Kidney (tissue), 14 donors: ENCODE measurements around the gene LPCAT1. TPM values are rescaled to one million over a fixed set of nuclear protein-coding genes. Genes with fewer than 3 reads are reported as not detected.
"Not testable (repeated sequence)": the region's sequence is repeated elsewhere in the genome, so short reads cannot be mapped to it uniquely, and the experiment has no call there.

Experiments
- DNase-seq, 5 donors: peaks; one replicate each; pipeline ENCODE4 v3.0.0-alpha.2; 2013 to 2020
- FAIRE-seq: peaks from 2 replicates; lab custom pipeline; 2012; peaks lifted over from hg19 to GRCh38; lab: Jason Lieb, UNC
- H3K27ac ChIP-seq, 2 donors: one replicate each; pipeline ENCODE4 v1.7.0; 2013; ENCODE audit warnings: low read depth in 2 of 2, low read length in 2 of 2, inconsistent platforms in 1 of 2
- H3K27me3 ChIP-seq: one replicate; pipeline ENCODE4 v1.7.1; 2013; ENCODE audit warnings: low read length, inconsistent platforms; ENCODE audit not compliant: control insufficient read depth, insufficient read depth
- H3K36me3 ChIP-seq, 3 donors: one replicate each; pipeline versions ENCODE4 v1.7.0 to v1.7.1; 2013; ENCODE audit warnings: low read length in 3 of 3, control low read depth in 1 of 3, inconsistent platforms in 1 of 3; ENCODE audit not compliant: insufficient read depth in 3 of 3, control insufficient read depth in 2 of 3
- H3K4me1 ChIP-seq, 3 donors: one replicate each; pipeline versions ENCODE4 v1.7.0 to v1.7.1; 2013; ENCODE audit warnings: low read length in 3 of 3, inconsistent platforms in 1 of 3, low read depth in 1 of 3; ENCODE audit not compliant: control insufficient read depth in 2 of 3, insufficient read depth in 2 of 3
- H3K4me3 ChIP-seq, 3 donors: one replicate each; pipeline versions ENCODE4 v1.7.0 to v1.8.1; 2013; ENCODE audit warnings: low read length in 3 of 3, control low read depth in 1 of 3, inconsistent platforms in 1 of 3
- H3K9ac ChIP-seq, 3 donors: one replicate each; pipeline versions ENCODE4 v1.7.0 to v1.7.1; 2013; ENCODE audit warnings: low read length in 3 of 3, control low read depth in 1 of 3, inconsistent platforms in 1 of 3
- H3K9me3 ChIP-seq, 3 donors: one replicate each; pipeline versions ENCODE4 v1.7.0 to v1.7.1; 2013; ENCODE audit warnings: low read length in 3 of 3, control low read depth in 1 of 3, inconsistent platforms in 1 of 3; ENCODE audit not compliant: control insufficient read depth in 2 of 3, insufficient read depth in 1 of 3
- intact Hi-C: fragments of 100-400 bp; cut with DNase I; formaldehyde crosslinking; loops from one replicate; pipeline ENCODE4 v1.11.1; 2022
- polyA plus RNA-seq: library from polyadenylated mRNA; stranded (reverse); fragments of 350-450 nt; fragmentation: Illumina TruSeq; extraction: RNeasy Lipid Tissue Mini Kit (QIAGEN cat#74804); gene quantifications from one replicate; pipeline ENCODE4 v1.2.3, GENCODE V29; 2014; ENCODE audit warnings: low read depth, low replicate concordance; ENCODE audit not compliant: insufficient read depth
- total RNA-seq: library from RNA; stranded (reverse); fragmentation: NEBNext Ultra II Directional; extraction: Animal tissue kit (Norgen Biotek cat#: 25700); gene quantifications from one replicate; pipeline ENCODE4 v1.2.1, GENCODE V29; 2021
- TF ChIP-seq, protein P1 (sequence below): IDR thresholded peaks from 3 replicates; pipeline ENCODE4 v1.5.1; 2012; ENCODE audit warnings: mild to moderate bottlenecking, moderate library complexity, borderline replicate concordance; ENCODE audit not compliant: insufficient read depth; ENCODE audit errors: extremely low read depth
- donor health status: control.
- donor health status: control.
- donor health status: control.
- donor health status: control.
- donor health status: control.
- donor health status: DM: yes; HTN: yes; CAD: no.
- donor health status: Normal renal cell carcinoma (clear cell type).

LPCAT1 gene
- total and polyA plus RNA-seq, 2 donors from 2014 or later = 22.2 to 46.5 TPM

DNA sequence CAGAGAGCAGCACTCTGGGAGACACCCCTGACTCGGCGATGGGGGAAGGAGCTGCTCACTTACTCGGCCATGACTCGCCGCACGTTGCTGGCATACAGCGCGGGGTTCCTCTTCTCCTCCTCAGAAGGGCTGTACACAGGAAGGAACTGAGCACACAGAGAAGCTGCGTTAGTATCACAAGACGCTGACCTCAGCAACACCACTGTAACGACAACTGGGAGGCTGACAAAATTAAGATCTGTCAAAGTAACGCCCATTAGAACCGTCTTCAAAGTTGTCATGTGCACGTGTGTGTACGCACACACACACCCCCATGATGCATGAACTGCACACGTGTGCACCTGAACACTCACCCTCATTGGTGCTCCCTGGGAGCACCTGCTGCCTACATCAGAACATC lies 46.4 kb downstream of the LPCAT1 start:
- H3K9me3 ChIP-seq = no peaks in the 10 kb centered on the region
- TF ChIP-seq, protein P1, sequence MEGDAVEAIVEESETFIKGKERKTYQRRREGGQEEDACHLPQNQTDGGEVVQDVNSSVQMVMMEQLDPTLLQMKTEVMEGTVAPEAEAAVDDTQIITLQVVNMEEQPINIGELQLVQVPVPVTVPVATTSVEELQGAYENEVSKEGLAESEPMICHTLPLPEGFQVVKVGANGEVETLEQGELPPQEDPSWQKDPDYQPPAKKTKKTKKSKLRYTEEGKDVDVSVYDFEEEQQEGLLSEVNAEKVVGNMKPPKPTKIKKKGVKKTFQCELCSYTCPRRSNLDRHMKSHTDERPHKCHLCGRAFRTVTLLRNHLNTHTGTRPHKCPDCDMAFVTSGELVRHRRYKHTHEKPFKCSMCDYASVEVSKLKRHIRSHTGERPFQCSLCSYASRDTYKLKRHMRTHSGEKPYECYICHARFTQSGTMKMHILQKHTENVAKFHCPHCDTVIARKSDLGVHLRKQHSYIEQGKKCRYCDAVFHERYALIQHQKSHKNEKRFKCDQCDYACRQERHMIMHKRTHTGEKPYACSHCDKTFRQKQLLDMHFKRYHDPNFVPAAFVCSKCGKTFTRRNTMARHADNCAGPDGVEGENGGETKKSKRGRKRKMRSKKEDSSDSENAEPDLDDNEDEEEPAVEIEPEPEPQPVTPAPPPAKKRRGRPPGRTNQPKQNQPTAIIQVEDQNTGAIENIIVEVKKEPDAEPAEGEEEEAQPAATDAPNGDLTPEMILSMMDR = no peak
- peaks cover 0 to 3% (median 0%) of the 10 kb centered on the region in 3 donors for H3K36me3 ChIP-seq
- DNase-seq = peak in 1 of 5 donors; percentile 76
- no peak for FAIRE-seq
- no peak overlapping the region for H3K9ac ChIP-seq
- no peaks in the 10 kb centered on the region for H3K4me1 ChIP-seq
- H3K27ac ChIP-seq = no peak overlapping the region
- no peaks in the 10 kb centered on the region for H3K27me3 ChIP-seq
- H3K4me3 ChIP-seq = no peak overlapping the region
- intact Hi-C loops = no loop called here

DNA sequence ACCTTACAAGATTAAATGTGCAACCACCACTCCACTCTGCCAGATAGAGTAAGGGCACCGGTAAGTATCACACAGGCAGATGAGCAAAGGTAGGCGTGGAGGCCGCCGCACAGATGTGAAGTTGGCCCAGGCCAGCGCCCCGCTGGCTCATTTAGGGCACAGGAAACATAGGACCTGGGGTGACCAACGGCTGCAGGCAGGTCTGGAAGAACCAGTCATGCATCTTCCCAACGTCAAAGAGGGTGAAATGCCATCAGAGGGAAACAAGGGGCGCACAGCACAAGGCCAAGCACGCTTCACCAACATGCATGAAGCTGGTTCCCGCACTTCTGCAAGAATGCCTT lies 46.8 kb downstream of the LPCAT1 start:
- no peaks in the 10 kb centered on the region for H3K4me1 ChIP-seq
- H3K36me3 ChIP-seq = peaks cover 0 to 3% (median 0%) of the 10 kb centered on the region in 3 donors
- no peaks in the 10 kb centered on the region for H3K9me3 ChIP-seq
- intact Hi-C loops = no loop called here
- FAIRE-seq (no peak), DNase-seq (peak in 1 of 5 donors; percentile 55)
- H3K4me3 ChIP-seq = no peak overlapping the region
- no peaks in the 10 kb centered on the region for H3K27me3 ChIP-seq
- TF ChIP-seq, protein P1 = no peak
- peak overlapping the region in 1 of 2 donors; percentile 28 for H3K27ac ChIP-seq
- no peak overlapping the region for H3K9ac ChIP-seq

DNA sequence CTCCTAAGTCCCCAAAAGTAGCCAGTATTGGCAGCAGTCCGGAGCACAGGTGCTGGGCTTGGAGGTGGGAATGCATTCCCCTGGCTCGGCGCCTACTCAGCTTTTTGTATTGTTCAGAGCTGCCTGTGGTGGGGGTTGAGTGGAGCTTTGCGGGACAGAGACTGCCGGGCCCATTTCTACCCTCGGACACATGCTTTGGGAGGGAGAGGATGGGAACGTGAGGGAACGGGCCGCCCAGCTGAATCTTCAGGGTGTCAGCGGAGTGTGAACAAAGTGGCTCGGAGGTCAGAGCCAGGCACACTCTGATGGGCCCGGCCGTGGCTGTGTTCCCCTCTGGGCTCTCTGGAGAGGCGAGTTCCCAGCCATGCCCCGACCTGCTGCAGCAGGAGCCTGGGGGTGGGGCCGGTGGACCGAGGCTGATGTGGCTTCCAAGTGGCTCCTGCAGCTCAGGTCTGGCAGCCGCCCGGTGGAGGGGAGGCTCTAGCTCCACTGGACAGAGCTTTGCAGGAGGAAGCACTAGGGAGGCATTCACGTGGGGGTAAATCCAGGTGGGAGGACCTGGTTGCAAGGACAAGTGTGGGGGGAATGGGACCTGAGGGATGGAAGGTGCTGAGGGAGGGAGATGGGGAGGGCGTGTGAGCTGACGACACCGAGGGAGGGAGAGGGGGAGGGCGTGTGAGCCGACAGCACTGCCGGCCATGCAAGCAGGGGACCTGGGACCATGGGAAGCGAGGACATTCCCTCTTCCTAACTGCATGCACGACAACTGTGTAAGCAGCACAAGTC lies 47.4 kb downstream of the LPCAT1 start:
- DNase-seq (peak in 3 of 5 donors; percentile 22 to 71 (median 35)), FAIRE-seq (no peak)
- no peaks in the 10 kb centered on the region for H3K4me1 ChIP-seq
- no peaks in the 10 kb centered on the region for H3K9me3 ChIP-seq
- no peak overlapping the region for H3K4me3 ChIP-seq
- H3K36me3 ChIP-seq = peaks cover 0 to 3% (median 0%) of the 10 kb centered on the region in 3 donors
- H3K27me3 ChIP-seq = no peaks in the 10 kb centered on the region
- TF ChIP-seq, protein P1 = no peak
- H3K27ac ChIP-seq = peak overlapping the region in 1 of 2 donors; percentile 28
- no peak overlapping the region for H3K9ac ChIP-seq
- intact Hi-C loops = no loop called here

DNA sequence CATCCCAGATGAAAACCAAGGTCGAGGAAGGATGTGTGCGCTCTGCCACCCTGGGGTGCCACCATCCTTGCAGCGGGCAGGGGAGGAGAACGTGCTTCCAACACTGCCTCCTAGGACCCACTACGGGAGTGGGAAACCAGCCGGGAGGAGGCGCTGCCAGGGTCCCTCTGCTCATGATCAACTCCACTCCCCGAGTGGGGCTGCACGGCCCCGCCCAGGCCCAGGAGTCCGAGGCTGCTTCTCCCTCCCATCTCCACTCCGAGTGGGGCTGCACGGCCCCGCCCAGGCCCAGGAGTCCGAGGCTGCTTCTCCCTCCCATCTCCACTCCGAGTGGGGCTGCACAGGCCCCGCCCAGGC lies 48.2 kb downstream of the LPCAT1 start:
- H3K27ac ChIP-seq, H3K9ac ChIP-seq, H3K4me1 ChIP-seq, H3K4me3 ChIP-seq, FAIRE-seq, H3K27me3 ChIP-seq, H3K9me3 ChIP-seq, H3K36me3 ChIP-seq, intact Hi-C loops: not testable (repeated sequence)
- peak in 1 of 5 donors; percentile 49 for DNase-seq
